Measurements from ENCODE around the gene MLH3. TPM values are rescaled to one million over a fixed set of nuclear protein-coding genes. Genes with fewer than 3 reads are reported as not detected.

MLH3 gene
- polyA plus RNA-seq, 3 donors from 2014 or later: 0.38 to 12.9 (median 6.3) TPM

GRCh38 chr14:75060420-75060819 is 9.2 kb upstream of the MLH3 start:
- H3K36me3 Mint-ChIP-seq: peaks cover 7 to 11% (median 9%) of the 10 kb centered on the region in 3 donors
- peaks cover 22 to 26% of the 10 kb centered on the region in 2 donors for H3K4me1 Mint-ChIP-seq
- no peak overlapping the region for H3K27ac Mint-ChIP-seq
- no peak overlapping the region for H3K4me3 Mint-ChIP-seq
- no peak for DNase-seq
- no peaks in the 10 kb centered on the region for H3K9me3 Mint-ChIP-seq
- H3K27me3 Mint-ChIP-seq (ENCODE audit: low read depth in 3 of 3): peaks cover 0 to 6% (median 2%) of the 10 kb centered on the region in 3 donors

- no peak for DNase-seq
- peaks cover 9 to 12% (median 11%) of the 10 kb centered on the region in 3 donors for H3K36me3 Mint-ChIP-seq
- H3K4me3 Mint-ChIP-seq: no peak overlapping the region
- H3K27me3 Mint-ChIP-seq (ENCODE audit: low read depth in 3 of 3): peaks cover 0 to 6% (median 2%) of the 10 kb centered on the region in 3 donors
- H3K4me1 Mint-ChIP-seq: peaks cover 19 to 22% of the 10 kb centered on the region in 2 donors
- no peaks in the 10 kb centered on the region for H3K9me3 Mint-ChIP-seq
- no peak overlapping the region for H3K27ac Mint-ChIP-seq
Measured at GRCh38 chr14:75059642-75060041, 8.4 kb upstream of the MLH3 start.

- Mint-ChIP-seq H3K4me1 (peaks cover 19 to 22% of the 10 kb centered on the region in 2 donors), H3K36me3 (peaks cover 4 to 12% (median 10%) of the 10 kb centered on the region in 3 donors), H3K9me3 (no peaks in the 10 kb centered on the region), H3K27ac (no peak overlapping the region), H3K27me3 (ENCODE audit: low read depth in 3 of 3) (peaks cover 7 to 10% (median 10%) of the 10 kb centered on the region in 3 donors), H3K4me3 (no peak overlapping the region)
- DNase-seq: no peak
Measured at GRCh38 chr14:75054421-75054820, 3.2 kb upstream of the MLH3 start.

DNA sequence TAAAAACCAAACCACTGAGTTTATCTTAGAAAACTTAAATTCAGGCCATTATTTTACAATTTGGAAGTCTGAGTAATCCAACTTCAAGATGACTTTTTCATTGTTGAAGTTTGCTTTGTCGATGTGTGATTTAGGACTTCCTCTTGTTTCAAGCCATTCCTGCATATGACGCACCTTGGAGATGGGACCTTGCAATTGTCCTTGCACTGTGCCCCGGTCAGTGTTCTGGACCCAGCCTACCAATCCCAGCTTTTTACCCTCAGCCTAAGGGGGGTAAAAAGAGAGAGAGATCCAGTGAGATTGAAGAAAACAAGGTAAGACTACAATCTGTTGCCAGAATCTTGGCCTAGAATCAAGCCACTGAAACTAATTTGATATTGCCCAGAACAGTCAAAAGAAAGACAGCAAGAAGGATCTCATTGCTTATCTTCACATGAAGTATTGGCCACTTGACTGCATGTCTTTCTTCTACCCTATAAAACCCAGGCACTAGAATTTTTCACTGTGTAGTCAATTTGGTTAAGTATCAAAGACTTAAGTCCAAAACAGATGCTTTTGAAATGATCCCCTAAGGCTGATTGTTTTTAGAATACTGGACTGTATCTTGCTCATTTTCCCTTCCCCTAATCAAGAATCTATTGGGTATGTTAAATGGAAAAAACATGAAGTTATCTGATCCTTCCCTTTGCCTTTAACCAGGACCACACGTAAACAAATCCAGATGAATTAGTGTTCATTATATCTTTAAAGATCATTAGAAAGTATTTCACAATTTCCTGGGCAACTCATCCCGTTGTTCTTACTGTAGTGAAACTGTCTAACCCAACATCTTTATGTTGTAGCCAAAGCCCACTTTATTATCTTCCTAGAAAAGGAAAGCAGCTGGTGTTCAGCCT is 2.4 kb upstream of the MLH3 start:
- no peak overlapping the region for H3K4me3 Mint-ChIP-seq
- peak overlapping the region in 2 of 6 donors; percentile 8 to 28 for H3K27ac Mint-ChIP-seq

GRCh38 chr14:75051556-75051899 is 261 bp upstream of the MLH3 start:
- H3K36me3 Mint-ChIP-seq: peaks cover 4 to 12% (median 9%) of the 10 kb centered on the region in 3 donors
- peaks cover 7 to 10% (median 10%) of the 10 kb centered on the region in 3 donors for H3K27me3 Mint-ChIP-seq (ENCODE audit: low read depth in 3 of 3)
- no peaks in the 10 kb centered on the region for H3K9me3 Mint-ChIP-seq
- H3K27ac Mint-ChIP-seq: peak overlapping the region; percentile 82 to 95 (median 92)
- H3K4me1 Mint-ChIP-seq: peaks cover 19 to 35% of the 10 kb centered on the region in 2 donors
- H3K4me3 Mint-ChIP-seq: peak overlapping the region; percentile 94 to 96 (median 94)
- DNase-seq: no peak

More for the DNA sequence above, 2.4 kb upstream of the MLH3 start:
- DNase-seq: no peak
- peaks cover 4 to 14% (median 10%) of the 10 kb centered on the region in 3 donors for H3K36me3 Mint-ChIP-seq
- H3K27me3 Mint-ChIP-seq (ENCODE audit: low read depth in 3 of 3): peaks cover 7 to 10% (median 10%) of the 10 kb centered on the region in 3 donors
- no peaks in the 10 kb centered on the region for H3K9me3 Mint-ChIP-seq
- H3K4me1 Mint-ChIP-seq: peaks cover 19 to 24% of the 10 kb centered on the region in 2 donors

DNA sequence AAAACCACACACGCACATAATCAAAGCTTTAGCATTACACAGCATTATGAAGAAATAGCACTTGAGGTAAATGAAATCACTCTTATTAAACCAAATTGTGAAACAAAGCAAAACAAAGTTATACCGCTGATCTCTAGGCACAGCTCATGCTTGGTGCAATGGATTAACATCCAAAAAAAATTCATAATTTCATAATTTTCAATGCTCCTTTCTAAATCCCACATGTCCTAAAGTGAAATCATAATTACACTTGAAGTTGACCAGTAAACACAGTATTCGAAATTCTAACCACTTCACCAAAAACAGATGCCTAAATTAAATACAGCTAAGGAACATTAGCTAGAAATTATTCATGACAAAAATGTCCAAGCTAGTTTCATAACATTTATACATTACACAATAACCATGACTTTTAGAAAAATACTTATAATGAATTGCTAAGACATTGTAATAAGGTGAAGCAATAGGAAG is 1.5 kb downstream of the MLH3 start:
- H3K4me1 Mint-ChIP-seq: peaks cover 21 to 50% of the 10 kb centered on the region in 2 donors
- H3K27ac Mint-ChIP-seq: peak overlapping the region in 2 of 6 donors; percentile 1 to 56
- H3K4me3 Mint-ChIP-seq: peak overlapping the region; percentile 62 to 96 (median 94)
- peaks cover 0 to 6% (median 0%) of the 10 kb centered on the region in 3 donors for H3K36me3 Mint-ChIP-seq
- DNase-seq: no peak
- H3K27me3 Mint-ChIP-seq (ENCODE audit: low read depth in 3 of 3): peaks cover 6 to 10% (median 10%) of the 10 kb centered on the region in 3 donors
- no peaks in the 10 kb centered on the region for H3K9me3 Mint-ChIP-seq

DNA sequence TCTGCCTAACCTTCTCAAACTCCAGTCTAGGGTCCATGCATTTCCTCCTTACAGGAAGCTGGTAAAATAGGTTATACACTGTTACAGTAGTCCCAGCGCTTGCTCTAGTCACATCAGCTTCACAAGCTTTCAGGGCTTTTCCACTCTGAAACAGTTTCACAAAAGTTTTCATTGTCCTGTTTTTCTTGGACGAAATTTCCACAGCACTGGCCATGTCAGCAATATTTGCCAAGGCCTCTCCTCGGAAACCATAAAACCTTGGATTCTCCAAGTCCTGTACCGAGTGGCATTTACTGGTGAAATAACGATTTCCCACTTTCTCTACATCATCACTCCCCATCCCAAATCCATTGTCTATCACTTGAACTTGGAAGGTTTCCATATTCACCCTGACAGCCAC is 2.1 kb downstream of the MLH3 start:
- Mint-ChIP-seq H3K27ac (no peak overlapping the region), H3K9me3 (no peaks in the 10 kb centered on the region), H3K4me3 (no peak overlapping the region), H3K27me3 (ENCODE audit: low read depth in 3 of 3) (peaks cover 6 to 10% (median 10%) of the 10 kb centered on the region in 3 donors), H3K4me1 (peaks cover 22 to 56% of the 10 kb centered on the region in 2 donors), H3K36me3 (peaks cover 0 to 3% (median 0%) of the 10 kb centered on the region in 3 donors)
- DNase-seq: no peak

DNA sequence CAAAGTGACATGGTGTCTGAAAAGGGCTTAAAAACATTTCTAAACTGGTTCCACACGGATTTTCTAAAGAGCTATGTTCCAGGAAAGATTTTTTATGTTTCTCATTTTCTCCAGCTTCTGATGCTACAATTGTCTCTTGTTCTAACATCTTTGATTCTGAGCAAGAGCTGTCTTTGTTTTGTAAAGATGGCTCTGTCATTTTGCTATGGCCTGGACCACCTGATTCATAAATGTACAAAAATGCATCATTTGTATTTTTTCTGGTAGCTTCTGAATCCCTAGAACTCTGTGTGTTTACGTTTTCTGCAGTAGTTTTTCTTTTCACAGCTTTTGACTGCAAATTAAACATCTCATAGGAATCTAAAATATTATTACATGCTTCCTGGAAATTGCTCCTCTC is 3.2 kb downstream of the MLH3 start:
- no peak overlapping the region for H3K27ac Mint-ChIP-seq
- H3K4me1 Mint-ChIP-seq: peaks cover 22 to 61% of the 10 kb centered on the region in 2 donors
- H3K9me3 Mint-ChIP-seq: no peaks in the 10 kb centered on the region
- H3K36me3 Mint-ChIP-seq: peaks cover 0 to 4% (median 3%) of the 10 kb centered on the region in 3 donors
- H3K4me3 Mint-ChIP-seq: no peak overlapping the region
- peaks cover 6 to 10% (median 10%) of the 10 kb centered on the region in 3 donors for H3K27me3 Mint-ChIP-seq (ENCODE audit: low read depth in 3 of 3)
- DNase-seq: no peak

DNA sequence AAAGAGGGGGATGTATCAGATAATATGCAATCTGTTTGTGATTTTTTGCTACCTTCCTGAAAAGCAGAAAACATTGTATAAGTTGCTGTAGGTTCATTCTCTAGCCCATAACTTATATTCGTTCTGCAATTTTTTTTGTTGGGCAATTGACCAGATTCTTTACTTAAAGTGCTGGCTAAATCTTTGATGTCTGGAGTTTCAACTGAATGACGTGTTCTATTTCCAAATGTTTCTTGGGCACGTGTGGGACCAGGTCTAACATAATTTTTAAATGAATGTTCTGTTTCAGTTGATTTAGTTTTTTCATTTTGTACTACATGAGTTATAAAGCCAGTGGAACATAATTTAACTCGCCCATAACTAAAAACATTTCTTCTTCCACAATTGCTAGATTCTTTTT is 3.8 kb downstream of the MLH3 start:
- Mint-ChIP-seq H3K9me3 (no peaks in the 10 kb centered on the region), H3K36me3 (peaks cover 0 to 4% (median 3%) of the 10 kb centered on the region in 3 donors), H3K4me1 (peaks cover 22 to 62% of the 10 kb centered on the region in 2 donors)

GRCh38 chr14:75046899-75047298 is 4.4 kb downstream of the MLH3 start:
- Mint-ChIP-seq H3K27me3 (ENCODE audit: low read depth in 3 of 3) (peaks cover 5 to 7% (median 6%) of the 10 kb centered on the region in 3 donors), H3K36me3 (peaks cover 0 to 4% (median 3%) of the 10 kb centered on the region in 3 donors), H3K9me3 (no peaks in the 10 kb centered on the region), H3K4me1 (peaks cover 21 to 62% of the 10 kb centered on the region in 2 donors), H3K4me3 (no peak overlapping the region), H3K27ac (no peak overlapping the region)
- no peak for DNase-seq

More for the DNA sequence above, 3.8 kb downstream of the MLH3 start:
- H3K4me3 Mint-ChIP-seq: no peak overlapping the region
- no peak for DNase-seq
- no peak overlapping the region for H3K27ac Mint-ChIP-seq
- H3K27me3 Mint-ChIP-seq (ENCODE audit: low read depth in 3 of 3): peaks cover 6 to 10% (median 8%) of the 10 kb centered on the region in 3 donors

DNA sequence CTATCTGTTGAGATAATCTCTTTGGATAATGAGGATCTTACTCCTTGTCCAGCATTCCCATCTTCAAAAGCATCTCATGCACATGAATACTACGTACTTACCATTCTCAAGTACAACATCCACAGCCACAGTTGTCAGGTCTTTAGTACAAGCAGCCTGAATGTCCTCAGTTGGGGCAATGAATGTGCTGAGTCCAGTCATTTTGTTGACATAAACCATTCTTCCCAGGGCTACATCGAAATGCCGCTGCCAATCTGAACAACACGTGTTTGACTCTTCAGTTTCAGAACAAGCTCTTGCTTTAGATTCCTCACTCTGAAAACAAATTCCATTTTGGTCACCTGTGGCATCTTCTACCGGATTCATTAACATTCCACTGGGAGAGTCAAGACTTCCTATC is 5.0 kb downstream of the MLH3 start:
- peaks cover 1 to 2% (median 2%) of the 10 kb centered on the region in 3 donors for H3K27me3 Mint-ChIP-seq (ENCODE audit: low read depth in 3 of 3)
- H3K36me3 Mint-ChIP-seq: peaks cover 0 to 4% (median 3%) of the 10 kb centered on the region in 3 donors
- peaks cover 17 to 56% of the 10 kb centered on the region in 2 donors for H3K4me1 Mint-ChIP-seq
- no peak overlapping the region for H3K27ac Mint-ChIP-seq
- DNase-seq: no peak
- H3K4me3 Mint-ChIP-seq: no peak overlapping the region
- H3K9me3 Mint-ChIP-seq: no peaks in the 10 kb centered on the region

GRCh38 chr14:75044752-75045151 is 6.5 kb downstream of the MLH3 start:
- Mint-ChIP-seq H3K27ac (no peak overlapping the region), H3K27me3 (ENCODE audit: low read depth in 3 of 3) (no peaks in the 10 kb centered on the region), H3K4me3 (no peak overlapping the region), H3K4me1 (peaks cover 5 to 43% of the 10 kb centered on the region in 2 donors), H3K36me3 (peaks cover 0 to 9% (median 7%) of the 10 kb centered on the region in 3 donors), H3K9me3 (no peaks in the 10 kb centered on the region)
- DNase-seq: no peak

DNA sequence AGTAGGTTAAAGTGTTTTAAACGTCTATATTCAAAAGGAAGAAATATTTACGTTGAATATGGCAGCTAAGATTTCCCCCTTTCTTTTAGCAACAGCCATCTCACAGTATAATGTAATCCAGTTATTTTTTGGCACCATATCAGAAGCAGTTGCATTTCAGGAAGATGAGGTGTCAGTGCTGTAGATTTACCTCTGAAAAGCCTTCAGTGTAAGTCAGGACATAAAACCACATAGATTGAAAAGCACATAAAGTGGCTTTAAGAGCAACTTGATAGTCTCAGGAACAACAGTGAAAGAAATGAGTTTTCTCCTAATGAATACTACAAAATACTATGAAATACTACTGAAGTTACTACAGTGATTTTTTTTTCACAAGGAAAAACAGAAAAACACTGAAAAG is 6.9 kb downstream of the MLH3 start:
- Mint-ChIP-seq H3K4me1 (peaks cover 4 to 40% of the 10 kb centered on the region in 2 donors), H3K36me3 (peaks cover 0 to 9% (median 5%) of the 10 kb centered on the region in 3 donors), H3K27ac (no peak overlapping the region), H3K27me3 (ENCODE audit: low read depth in 3 of 3) (no peaks in the 10 kb centered on the region), H3K4me3 (no peak overlapping the region), H3K9me3 (no peaks in the 10 kb centered on the region)
- no peak for DNase-seq

GRCh38 chr14:75042035-75042434 is 9.2 kb downstream of the MLH3 start:
- H3K4me1 Mint-ChIP-seq: peaks cover 4 to 32% of the 10 kb centered on the region in 2 donors
- H3K27me3 Mint-ChIP-seq (ENCODE audit: low read depth in 3 of 3): no peaks in the 10 kb centered on the region
- H3K9me3 Mint-ChIP-seq: no peaks in the 10 kb centered on the region

More at GRCh38 chr14:75042035-75042434, 9.2 kb downstream of the MLH3 start:
- peaks cover 8 to 16% (median 10%) of the 10 kb centered on the region in 3 donors for H3K36me3 Mint-ChIP-seq
- H3K27ac Mint-ChIP-seq: no peak overlapping the region
- DNase-seq: no peak
- H3K4me3 Mint-ChIP-seq: no peak overlapping the region
